H1 (cell line): Measurements from ENCODE around the gene SORD. TPM values are rescaled to one million over a fixed set of nuclear protein-coding genes. Genes with fewer than 3 reads are reported as not detected.
"Not testable (repeated sequence)": the region's sequence is repeated elsewhere in the genome, so short reads cannot be mapped to it uniquely, and the experiment has no call there.

ENCODE experiments used
- CTCF ChIA-PET: fragments of 300-600 bp; sonication (Branson Sonifier 250); formaldehyde crosslinking; loops from one replicate; lab custom pipeline; 2021; ENCODE audit not compliant: partially characterized antibody; lab: Charles Lee
- POLR2A ChIA-PET: fragments of 300-600 bp; sonication (Branson Sonifier 250); formaldehyde crosslinking; loops from one replicate; lab custom pipeline; 2021; ENCODE audit warnings: inconsistent platforms; ENCODE audit not compliant: partially characterized antibody; lab: Charles Lee
- DNase-seq, 2 experiments: peaks; one replicate each; pipeline versions ENCODE4 v3.0.0 to v3.0.0-alpha.2; 2010 to 2022; ENCODE audit warnings: low spot score in 2 of 2, low read depth in 1 of 2, mixed read lengths in 1 of 2
- FAIRE-seq: peaks from 2 replicates; lab custom pipeline; 2011; peaks lifted over from hg19 to GRCh38; lab: Jason Lieb, UNC
- H2AFZ ChIP-seq: 2 replicates; pipeline ENCODE4 v1.8.1; 2012; ENCODE audit warnings: low read length, inconsistent platforms
- H2AK5ac ChIP-seq: 2 replicates; pipeline ENCODE4 v1.6.1; 2013; ENCODE audit warnings: low read depth, low read length
- H2BK120ac ChIP-seq: replicated peaks from 2 replicates; pipeline ENCODE3; 2013; ENCODE audit warnings: low read depth, low read length, inconsistent platforms
- H2BK12ac ChIP-seq: 2 replicates; pipeline ENCODE4 v1.6.1; 2013; ENCODE audit warnings: low read depth, low read length
- H2BK15ac ChIP-seq: 2 replicates; pipeline ENCODE4 v1.6.1; 2013; ENCODE audit warnings: low read length
- H2BK20ac ChIP-seq: 2 replicates; pipeline ENCODE4 v1.6.1; 2013; ENCODE audit warnings: low read length
- H2BK5ac ChIP-seq: 2 replicates; pipeline ENCODE4 v1.6.1; 2013; ENCODE audit warnings: low read depth, low read length
- H3K14ac ChIP-seq: 2 replicates; pipeline ENCODE4 v1.6.1; 2013; ENCODE audit warnings: inconsistent platforms; ENCODE audit not compliant: insufficient read length
- H3K18ac ChIP-seq: 2 replicates; pipeline ENCODE4 v1.6.1; 2013; ENCODE audit warnings: low read length; ENCODE audit errors: extremely low read depth
- H3K23ac ChIP-seq: 2 replicates; pipeline ENCODE4 v1.6.1; 2013; ENCODE audit warnings: inconsistent platforms; ENCODE audit not compliant: insufficient read length
- H3K23me2 ChIP-seq: 2 replicates; pipeline ENCODE4 v1.6.1; 2013; ENCODE audit warnings: low read depth, low read length
- H3K27ac ChIP-seq: 2 replicates; pipeline ENCODE4 v1.6.1; 2011; ENCODE audit warnings: low read depth, low read length, inconsistent platforms
- H3K27me3 ChIP-seq, 4 experiments: replicated peaks in 1 of 4; 1 replicate in 1 of 4; 2 replicates in 3 of 4; pipeline versions ENCODE4 v1.6.1 to v1.8.1; 2011 to 2013; ENCODE audit warnings: low read length in 3 of 4, mild to moderate bottlenecking in 3 of 4, inconsistent platforms in 2 of 4, mixed read lengths in 2 of 4, moderate library complexity in 1 of 4; ENCODE audit not compliant: control insufficient read depth in 3 of 4, insufficient read depth in 3 of 4; ENCODE audit errors: extremely low read depth in 1 of 4
- H3K36me3 ChIP-seq, 4 experiments: 2 replicates each; pipeline versions ENCODE4 v1.6.1 to v1.8.1; 2011 to 2013; ENCODE audit warnings: mild to moderate bottlenecking in 4 of 4, low read length in 3 of 4, moderate library complexity in 2 of 4, control low read depth in 1 of 4, inconsistent platforms in 1 of 4; ENCODE audit not compliant: insufficient read depth in 4 of 4, control insufficient read depth in 2 of 4
- H3K4ac ChIP-seq: replicated peaks from 2 replicates; pipeline ENCODE3; 2013; ENCODE audit warnings: low read length, low read depth, mixed read lengths, inconsistent platforms; ENCODE audit not compliant: insufficient read length
- H3K4me1 ChIP-seq, 4 experiments: replicated peaks in 1 of 4; 1 replicate in 1 of 4; 2 replicates in 3 of 4; pipeline versions ENCODE4 v1.6.1 to v1.8.1; 2011 to 2013; ENCODE audit warnings: low read length in 3 of 4, inconsistent platforms in 2 of 4, mixed read lengths in 1 of 4; ENCODE audit not compliant: insufficient read depth in 4 of 4, control insufficient read depth in 3 of 4
- H3K4me2 ChIP-seq, 2 experiments: 2 replicates each; pipeline versions ENCODE4 v1.6.1 to v1.8.1; 2011 to 2013; ENCODE audit warnings: low read depth in 2 of 2, low read length in 2 of 2, control low read depth in 1 of 2, inconsistent platforms in 1 of 2, mild to moderate bottlenecking in 1 of 2; ENCODE audit not compliant: insufficient read depth in 1 of 2
- H3K4me3 ChIP-seq, 4 experiments: fragments of 200-600, 300-600 bp in 1 of 4; sonication (generic), shearing (Covaris generic), sonication (Bioruptor Twin) in 1 of 4; 2 replicates each; pipeline versions ENCODE4 v1.5.1 to v1.8.1; 2011 to 2016; ENCODE audit warnings: low read length in 4 of 4, low read depth in 3 of 4, control low read depth in 2 of 4, inconsistent platforms in 2 of 4, mild to moderate bottlenecking in 2 of 4, mixed read lengths in 1 of 4, moderate library complexity in 1 of 4; ENCODE audit not compliant: insufficient read depth in 2 of 4; ENCODE audit errors: extremely low read depth in 1 of 4
- H3K56ac ChIP-seq: replicated peaks from 2 replicates; pipeline ENCODE3; 2013; ENCODE audit warnings: low read depth, mild to moderate bottlenecking, mixed read lengths, low read length, inconsistent platforms; ENCODE audit not compliant: insufficient read length
- H3K79me1 ChIP-seq: 2 replicates; pipeline ENCODE4 v1.6.1; 2013; ENCODE audit warnings: low read depth, low read length, control low read depth
- H3K79me2 ChIP-seq, 2 experiments: 2 replicates each; pipeline versions ENCODE4 v1.6.1 to v1.8.1; 2012 to 2013; ENCODE audit warnings: low read length in 2 of 2, mild to moderate bottlenecking in 2 of 2, inconsistent platforms in 1 of 2; ENCODE audit not compliant: insufficient read depth in 2 of 2, control insufficient read depth in 1 of 2
- H3K9ac ChIP-seq, 4 experiments: replicated peaks in 1 of 4; 1 replicate in 1 of 4; 2 replicates in 3 of 4; pipeline versions ENCODE4 v1.6.1 to v1.8.1; 2011 to 2013; ENCODE audit warnings: low read depth in 3 of 4, low read length in 3 of 4, control low read depth in 2 of 4, mild to moderate bottlenecking in 2 of 4, moderate library complexity in 2 of 4, inconsistent platforms in 1 of 4; ENCODE audit errors: extremely low read depth in 1 of 4
- H3K9me3 ChIP-seq, 2 experiments: 2 replicates each; pipeline versions ENCODE4 v1.6.1 to v1.8.1; 2012 to 2013; ENCODE audit warnings: mild to moderate bottlenecking in 2 of 2, moderate library complexity in 2 of 2, control low read depth in 1 of 2, inconsistent platforms in 1 of 2, low read depth in 1 of 2, low read length in 1 of 2, mixed read lengths in 1 of 2; ENCODE audit not compliant: insufficient read depth in 2 of 2
- H4K20me1 ChIP-seq, 2 experiments: replicated peaks in 1 of 2; 2 replicates each; pipeline versions ENCODE3 to v1.8.1; 2011 to 2013; ENCODE audit warnings: inconsistent platforms in 2 of 2, low read length in 2 of 2, mild to moderate bottlenecking in 1 of 2; ENCODE audit not compliant: insufficient read depth in 2 of 2, control insufficient read depth in 1 of 2
- H4K5ac ChIP-seq: 2 replicates; pipeline ENCODE4 v1.6.1; 2013; ENCODE audit warnings: low read length, low read depth, mixed read lengths, inconsistent platforms; ENCODE audit not compliant: insufficient read length
- H4K8ac ChIP-seq: 2 replicates; pipeline ENCODE4 v1.8.0; 2013; ENCODE audit warnings: mild to moderate bottlenecking, moderate library complexity, low read length, inconsistent platforms; ENCODE audit not compliant: insufficient read depth; ENCODE audit errors: extremely low read depth
- H4K91ac ChIP-seq: replicated peaks from 2 replicates; pipeline ENCODE3; 2013; ENCODE audit warnings: low read length, mixed read lengths, inconsistent platforms; ENCODE audit not compliant: insufficient read length
- RAD21 ChIP-seq, 2 experiments: IDR thresholded peaks in 1 of 2; conservative IDR thresholded peaks in 1 of 2; 2 replicates each; pipeline ENCODE4 v1.6.1; 2011; ENCODE audit warnings: low read depth in 2 of 2, low read length in 2 of 2, improper control_type of control experiment in 1 of 2, inconsistent platforms in 1 of 2, mild to moderate bottlenecking in 1 of 2, moderate library complexity in 1 of 2
- WGBS, 2 experiments: shearing (Covaris generic) in 1 of 2; methylation state at CpG; one replicate each; pipeline versions ENCODE4 v1.1.6 to v1.1.7; 2013 to 2015; ENCODE audit warnings: low lambda C conversion rate in 2 of 2, mixed read lengths in 2 of 2, inconsistent platforms in 1 of 2, low coverage in 1 of 2, missing lambda C conversion rate in 1 of 2; ENCODE audit not compliant: insufficient replicate concordance in 2 of 2, insufficient coverage in 1 of 2, insufficient read length in 1 of 2; ENCODE audit errors: extremely low coverage in 1 of 2, missing lambda C conversion rate in 1 of 2; 5-methylcytosine and 5-hydroxymethylcytosine counted together
- polyA plus RNA-seq, 7 experiments: library from polyadenylated mRNA; depleted of rRNA in 3 of 7; stranded (reverse) in 5 of 7; unstranded in 2 of 7; fragments of >200 nt in 5 of 7; fragments of 200-250 nt in 2 of 7; gene quantifications; 1 replicate in 5 of 7; 2 replicates in 1 of 7; 4 replicates in 1 of 7; pipeline versions ENCODE4 v1.2.1 to v1.2.3, GENCODE V29; 2011 to 2013; ENCODE audit warnings: missing spikeins in 2 of 7, mixed read lengths in 2 of 7
- total RNA-seq: library from RNA; stranded (reverse); fragmentation: NEBNext Ultra II Directional; extraction: Animal tissue kit (Norgen Biotek cat#: 25700); gene quantifications from 2 replicates; pipeline ENCODE4 v1.2.1, GENCODE V29; 2021
- TF ChIP-seq, protein P1 (sequence below), 3 experiments: IDR thresholded peaks; 1 replicate in 2 of 3; 2 replicates in 1 of 3; pipeline versions ENCODE4 v1.5.1 to v1.6.1; 2011; ENCODE audit warnings: low read length in 3 of 3, mild to moderate bottlenecking in 3 of 3, inconsistent platforms in 2 of 3, low read depth in 1 of 3, moderate library complexity in 1 of 3; ENCODE audit not compliant: insufficient read depth in 1 of 3; ENCODE audit errors: control extremely low read depth in 1 of 3

The SORD gene
- total and polyA plus RNA-seq, 2 of the 8 experiments (the other 6 are each of a cell fraction or from before 2014, with no cell fraction given): 52.6 to 75.8 TPM

DNA sequence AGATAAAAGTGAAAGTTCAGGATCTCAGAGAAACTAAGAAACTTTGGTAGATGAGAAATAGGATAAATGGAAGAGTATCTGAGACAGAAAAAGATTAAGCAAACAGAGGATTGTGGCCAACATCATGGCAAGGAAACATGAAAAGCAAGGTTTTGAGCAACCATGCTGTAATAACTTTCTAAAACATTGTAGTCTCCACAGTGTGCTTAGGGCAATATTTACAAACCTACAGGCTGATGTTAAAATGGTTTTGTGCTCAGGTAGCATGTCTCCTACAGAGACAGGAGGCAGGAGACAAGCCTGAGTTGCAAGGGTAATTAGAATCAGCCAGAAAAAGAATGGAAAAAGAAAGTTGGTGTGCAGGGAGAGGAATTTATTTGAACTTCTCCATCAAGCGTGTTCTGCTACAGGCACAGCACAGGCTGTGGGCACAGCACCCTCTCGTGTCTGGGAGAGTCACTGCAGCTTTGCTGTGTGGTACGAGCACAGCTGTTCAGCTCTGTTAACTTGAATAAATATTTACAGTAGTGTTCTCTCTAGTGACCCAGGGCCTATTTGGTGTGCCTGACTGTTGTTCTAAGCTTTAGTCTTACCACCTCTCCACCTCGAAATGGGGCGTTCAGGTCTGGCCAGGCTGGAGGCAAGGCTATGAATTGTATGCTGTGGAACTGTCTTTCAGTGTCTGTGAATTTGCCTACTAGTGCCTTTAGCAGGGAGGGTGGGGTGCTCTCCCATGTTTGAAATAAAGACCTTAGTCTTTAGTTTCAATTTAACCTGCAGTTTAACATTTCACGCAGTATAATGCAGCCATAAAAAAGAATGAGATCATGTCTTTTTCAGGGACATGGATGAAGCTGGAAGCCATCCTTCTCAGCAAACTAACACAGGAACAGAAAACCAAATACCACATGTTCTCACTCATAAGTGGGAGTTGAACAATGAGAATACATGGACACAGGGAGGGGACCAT is 14.1 kb downstream of the SORD start:
- not testable (repeated sequence) for H2BK5ac ChIP-seq, H3K9me3 ChIP-seq, H4K5ac ChIP-seq, H3K14ac ChIP-seq, H3K9ac ChIP-seq, H4K91ac ChIP-seq, H3K56ac ChIP-seq, H3K23ac ChIP-seq, H4K8ac ChIP-seq, H3K27ac ChIP-seq, H2BK15ac ChIP-seq, H3K4me1 ChIP-seq, H4K20me1 ChIP-seq, H3K79me1 ChIP-seq, H2BK20ac ChIP-seq, H3K23me2 ChIP-seq, H3K4me3 ChIP-seq, H3K36me3 ChIP-seq, FAIRE-seq, H3K79me2 ChIP-seq, H3K18ac ChIP-seq, H2BK12ac ChIP-seq, H3K27me3 ChIP-seq, H3K4ac ChIP-seq, H2AFZ ChIP-seq, H3K4me2 ChIP-seq, H2AK5ac ChIP-seq, H2BK120ac ChIP-seq
- ChIA-PET POLR2A (interaction anchor here (0.8 to 1.0 kb wide), 2 partner anchors 14 to 70 kb away, joined by 3 read pairs; partner anchors contain the start of gene SORD), CTCF (interaction anchor here (0.5 to 5.4 kb wide), 26 partner anchors 8 to 342 kb away, joined by 3 to 36 read pairs (median 4); partner anchors contain the start of gene SORD)
- DNase-seq: peak in 1 of 2 experiments; percentile 79
- 63% methylated on average over 6 of the region's 6 CpGs; no CpG with 5 or more reads in 1 of the 2 experiments for WGBS, 2 experiments
- TF ChIP-seq, protein P1, sequence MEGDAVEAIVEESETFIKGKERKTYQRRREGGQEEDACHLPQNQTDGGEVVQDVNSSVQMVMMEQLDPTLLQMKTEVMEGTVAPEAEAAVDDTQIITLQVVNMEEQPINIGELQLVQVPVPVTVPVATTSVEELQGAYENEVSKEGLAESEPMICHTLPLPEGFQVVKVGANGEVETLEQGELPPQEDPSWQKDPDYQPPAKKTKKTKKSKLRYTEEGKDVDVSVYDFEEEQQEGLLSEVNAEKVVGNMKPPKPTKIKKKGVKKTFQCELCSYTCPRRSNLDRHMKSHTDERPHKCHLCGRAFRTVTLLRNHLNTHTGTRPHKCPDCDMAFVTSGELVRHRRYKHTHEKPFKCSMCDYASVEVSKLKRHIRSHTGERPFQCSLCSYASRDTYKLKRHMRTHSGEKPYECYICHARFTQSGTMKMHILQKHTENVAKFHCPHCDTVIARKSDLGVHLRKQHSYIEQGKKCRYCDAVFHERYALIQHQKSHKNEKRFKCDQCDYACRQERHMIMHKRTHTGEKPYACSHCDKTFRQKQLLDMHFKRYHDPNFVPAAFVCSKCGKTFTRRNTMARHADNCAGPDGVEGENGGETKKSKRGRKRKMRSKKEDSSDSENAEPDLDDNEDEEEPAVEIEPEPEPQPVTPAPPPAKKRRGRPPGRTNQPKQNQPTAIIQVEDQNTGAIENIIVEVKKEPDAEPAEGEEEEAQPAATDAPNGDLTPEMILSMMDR (IDR thresholded peaks at IDR 0.05; ENCODE audit: control extremely low read depth in 1 of 3, insufficient read depth in 1 of 3, low read depth in 1 of 3, low read length in 3 of 3): peak; percentile 85 to 95 (median 89)
- TF ChIP-seq RAD21 (IDR thresholded peaks at IDR 0.05 in 1 of 2, conservative IDR thresholded peaks at IDR 0.05 in 1 of 2; ENCODE audit: low read depth in 2 of 2, low read length in 2 of 2): peak; percentile 88 to 91
